H1 (cell line): ENCODE measurements around the gene MMP15. TPM values are rescaled to one million over a fixed set of nuclear protein-coding genes. Genes with fewer than 3 reads are reported as not detected.

Experiments
- CTCF ChIA-PET: fragments of 300-600 bp; sonication (Branson Sonifier 250); formaldehyde crosslinking; loops from one replicate; lab custom pipeline; 2021; ENCODE audit not compliant: partially characterized antibody; lab: Charles Lee
- POLR2A ChIA-PET: fragments of 300-600 bp; sonication (Branson Sonifier 250); formaldehyde crosslinking; loops from one replicate; lab custom pipeline; 2021; ENCODE audit warnings: inconsistent platforms; ENCODE audit not compliant: partially characterized antibody; lab: Charles Lee
- DNase-seq, 2 experiments: peaks; one replicate each; pipeline versions ENCODE4 v3.0.0 to v3.0.0-alpha.2; 2010 to 2022; ENCODE audit warnings: low spot score in 2 of 2, low read depth in 1 of 2, mixed read lengths in 1 of 2
- FAIRE-seq: peaks from 2 replicates; lab custom pipeline; 2011; peaks lifted over from hg19 to GRCh38; lab: Jason Lieb, UNC
- H2AFZ ChIP-seq: 2 replicates; pipeline ENCODE4 v1.8.1; 2012; ENCODE audit warnings: low read length, inconsistent platforms
- H2AK5ac ChIP-seq: 2 replicates; pipeline ENCODE4 v1.6.1; 2013; ENCODE audit warnings: low read depth, low read length
- H2BK120ac ChIP-seq: replicated peaks from 2 replicates; pipeline ENCODE3; 2013; ENCODE audit warnings: low read depth, low read length, inconsistent platforms
- H2BK12ac ChIP-seq: 2 replicates; pipeline ENCODE4 v1.6.1; 2013; ENCODE audit warnings: low read depth, low read length
- H2BK15ac ChIP-seq: 2 replicates; pipeline ENCODE4 v1.6.1; 2013; ENCODE audit warnings: low read length
- H2BK20ac ChIP-seq: 2 replicates; pipeline ENCODE4 v1.6.1; 2013; ENCODE audit warnings: low read length
- H2BK5ac ChIP-seq: 2 replicates; pipeline ENCODE4 v1.6.1; 2013; ENCODE audit warnings: low read depth, low read length
- H3K14ac ChIP-seq: 2 replicates; pipeline ENCODE4 v1.6.1; 2013; ENCODE audit warnings: inconsistent platforms; ENCODE audit not compliant: insufficient read length
- H3K18ac ChIP-seq: 2 replicates; pipeline ENCODE4 v1.6.1; 2013; ENCODE audit warnings: low read length; ENCODE audit errors: extremely low read depth
- H3K23ac ChIP-seq: 2 replicates; pipeline ENCODE4 v1.6.1; 2013; ENCODE audit warnings: inconsistent platforms; ENCODE audit not compliant: insufficient read length
- H3K23me2 ChIP-seq: 2 replicates; pipeline ENCODE4 v1.6.1; 2013; ENCODE audit warnings: low read depth, low read length
- H3K27ac ChIP-seq: 2 replicates; pipeline ENCODE4 v1.6.1; 2011; ENCODE audit warnings: low read depth, low read length, inconsistent platforms
- H3K27me3 ChIP-seq, 4 experiments: replicated peaks in 1 of 4; 1 replicate in 1 of 4; 2 replicates in 3 of 4; pipeline versions ENCODE4 v1.6.1 to v1.8.1; 2011 to 2013; ENCODE audit warnings: low read length in 3 of 4, mild to moderate bottlenecking in 3 of 4, inconsistent platforms in 2 of 4, mixed read lengths in 2 of 4, moderate library complexity in 1 of 4; ENCODE audit not compliant: control insufficient read depth in 3 of 4, insufficient read depth in 3 of 4; ENCODE audit errors: extremely low read depth in 1 of 4
- H3K36me3 ChIP-seq, 4 experiments: 2 replicates each; pipeline versions ENCODE4 v1.6.1 to v1.8.1; 2011 to 2013; ENCODE audit warnings: mild to moderate bottlenecking in 4 of 4, low read length in 3 of 4, moderate library complexity in 2 of 4, control low read depth in 1 of 4, inconsistent platforms in 1 of 4; ENCODE audit not compliant: insufficient read depth in 4 of 4, control insufficient read depth in 2 of 4
- H3K4ac ChIP-seq: replicated peaks from 2 replicates; pipeline ENCODE3; 2013; ENCODE audit warnings: low read length, low read depth, mixed read lengths, inconsistent platforms; ENCODE audit not compliant: insufficient read length
- H3K4me1 ChIP-seq, 4 experiments: replicated peaks in 1 of 4; 1 replicate in 1 of 4; 2 replicates in 3 of 4; pipeline versions ENCODE4 v1.6.1 to v1.8.1; 2011 to 2013; ENCODE audit warnings: low read length in 3 of 4, inconsistent platforms in 2 of 4, mixed read lengths in 1 of 4; ENCODE audit not compliant: insufficient read depth in 4 of 4, control insufficient read depth in 3 of 4
- H3K4me2 ChIP-seq, 2 experiments: 2 replicates each; pipeline versions ENCODE4 v1.6.1 to v1.8.1; 2011 to 2013; ENCODE audit warnings: low read depth in 2 of 2, low read length in 2 of 2, control low read depth in 1 of 2, inconsistent platforms in 1 of 2, mild to moderate bottlenecking in 1 of 2; ENCODE audit not compliant: insufficient read depth in 1 of 2
- H3K4me3 ChIP-seq, 4 experiments: fragments of 200-600, 300-600 bp in 1 of 4; sonication (generic), shearing (Covaris generic), sonication (Bioruptor Twin) in 1 of 4; 2 replicates each; pipeline versions ENCODE4 v1.5.1 to v1.8.1; 2011 to 2016; ENCODE audit warnings: low read length in 4 of 4, low read depth in 3 of 4, control low read depth in 2 of 4, inconsistent platforms in 2 of 4, mild to moderate bottlenecking in 2 of 4, mixed read lengths in 1 of 4, moderate library complexity in 1 of 4; ENCODE audit not compliant: insufficient read depth in 2 of 4; ENCODE audit errors: extremely low read depth in 1 of 4
- H3K56ac ChIP-seq: replicated peaks from 2 replicates; pipeline ENCODE3; 2013; ENCODE audit warnings: low read depth, mild to moderate bottlenecking, mixed read lengths, low read length, inconsistent platforms; ENCODE audit not compliant: insufficient read length
- H3K79me1 ChIP-seq: 2 replicates; pipeline ENCODE4 v1.6.1; 2013; ENCODE audit warnings: low read depth, low read length, control low read depth
- H3K79me2 ChIP-seq, 2 experiments: 2 replicates each; pipeline versions ENCODE4 v1.6.1 to v1.8.1; 2012 to 2013; ENCODE audit warnings: low read length in 2 of 2, mild to moderate bottlenecking in 2 of 2, inconsistent platforms in 1 of 2; ENCODE audit not compliant: insufficient read depth in 2 of 2, control insufficient read depth in 1 of 2
- H3K9ac ChIP-seq, 4 experiments: replicated peaks in 1 of 4; 1 replicate in 1 of 4; 2 replicates in 3 of 4; pipeline versions ENCODE4 v1.6.1 to v1.8.1; 2011 to 2013; ENCODE audit warnings: low read depth in 3 of 4, low read length in 3 of 4, control low read depth in 2 of 4, mild to moderate bottlenecking in 2 of 4, moderate library complexity in 2 of 4, inconsistent platforms in 1 of 4; ENCODE audit errors: extremely low read depth in 1 of 4
- H3K9me3 ChIP-seq, 2 experiments: 2 replicates each; pipeline versions ENCODE4 v1.6.1 to v1.8.1; 2012 to 2013; ENCODE audit warnings: mild to moderate bottlenecking in 2 of 2, moderate library complexity in 2 of 2, control low read depth in 1 of 2, inconsistent platforms in 1 of 2, low read depth in 1 of 2, low read length in 1 of 2, mixed read lengths in 1 of 2; ENCODE audit not compliant: insufficient read depth in 2 of 2
- H4K20me1 ChIP-seq, 2 experiments: replicated peaks in 1 of 2; 2 replicates each; pipeline versions ENCODE3 to v1.8.1; 2011 to 2013; ENCODE audit warnings: inconsistent platforms in 2 of 2, low read length in 2 of 2, mild to moderate bottlenecking in 1 of 2; ENCODE audit not compliant: insufficient read depth in 2 of 2, control insufficient read depth in 1 of 2
- H4K5ac ChIP-seq: 2 replicates; pipeline ENCODE4 v1.6.1; 2013; ENCODE audit warnings: low read length, low read depth, mixed read lengths, inconsistent platforms; ENCODE audit not compliant: insufficient read length
- H4K8ac ChIP-seq: 2 replicates; pipeline ENCODE4 v1.8.0; 2013; ENCODE audit warnings: mild to moderate bottlenecking, moderate library complexity, low read length, inconsistent platforms; ENCODE audit not compliant: insufficient read depth; ENCODE audit errors: extremely low read depth
- H4K91ac ChIP-seq: replicated peaks from 2 replicates; pipeline ENCODE3; 2013; ENCODE audit warnings: low read length, mixed read lengths, inconsistent platforms; ENCODE audit not compliant: insufficient read length
- WGBS, 2 experiments: shearing (Covaris generic) in 1 of 2; methylation state at CpG; one replicate each; pipeline versions ENCODE4 v1.1.6 to v1.1.7; 2013 to 2015; ENCODE audit warnings: low lambda C conversion rate in 2 of 2, mixed read lengths in 2 of 2, inconsistent platforms in 1 of 2, low coverage in 1 of 2, missing lambda C conversion rate in 1 of 2; ENCODE audit not compliant: insufficient replicate concordance in 2 of 2, insufficient coverage in 1 of 2, insufficient read length in 1 of 2; ENCODE audit errors: extremely low coverage in 1 of 2, missing lambda C conversion rate in 1 of 2; 5-methylcytosine and 5-hydroxymethylcytosine counted together
- polyA plus RNA-seq, 7 experiments: library from polyadenylated mRNA; depleted of rRNA in 3 of 7; stranded (reverse) in 5 of 7; unstranded in 2 of 7; fragments of >200 nt in 5 of 7; fragments of 200-250 nt in 2 of 7; gene quantifications; 1 replicate in 5 of 7; 2 replicates in 1 of 7; 4 replicates in 1 of 7; pipeline versions ENCODE4 v1.2.1 to v1.2.3, GENCODE V29; 2011 to 2013; ENCODE audit warnings: missing spikeins in 2 of 7, mixed read lengths in 2 of 7
- total RNA-seq: library from RNA; stranded (reverse); fragmentation: NEBNext Ultra II Directional; extraction: Animal tissue kit (Norgen Biotek cat#: 25700); gene quantifications from 2 replicates; pipeline ENCODE4 v1.2.1, GENCODE V29; 2021

MMP15 gene
- total and polyA plus RNA-seq, 2 of the 8 experiments (the other 6 are each of a cell fraction or from before 2014, with no cell fraction given): 38.5 to 42.2 TPM

DNA sequence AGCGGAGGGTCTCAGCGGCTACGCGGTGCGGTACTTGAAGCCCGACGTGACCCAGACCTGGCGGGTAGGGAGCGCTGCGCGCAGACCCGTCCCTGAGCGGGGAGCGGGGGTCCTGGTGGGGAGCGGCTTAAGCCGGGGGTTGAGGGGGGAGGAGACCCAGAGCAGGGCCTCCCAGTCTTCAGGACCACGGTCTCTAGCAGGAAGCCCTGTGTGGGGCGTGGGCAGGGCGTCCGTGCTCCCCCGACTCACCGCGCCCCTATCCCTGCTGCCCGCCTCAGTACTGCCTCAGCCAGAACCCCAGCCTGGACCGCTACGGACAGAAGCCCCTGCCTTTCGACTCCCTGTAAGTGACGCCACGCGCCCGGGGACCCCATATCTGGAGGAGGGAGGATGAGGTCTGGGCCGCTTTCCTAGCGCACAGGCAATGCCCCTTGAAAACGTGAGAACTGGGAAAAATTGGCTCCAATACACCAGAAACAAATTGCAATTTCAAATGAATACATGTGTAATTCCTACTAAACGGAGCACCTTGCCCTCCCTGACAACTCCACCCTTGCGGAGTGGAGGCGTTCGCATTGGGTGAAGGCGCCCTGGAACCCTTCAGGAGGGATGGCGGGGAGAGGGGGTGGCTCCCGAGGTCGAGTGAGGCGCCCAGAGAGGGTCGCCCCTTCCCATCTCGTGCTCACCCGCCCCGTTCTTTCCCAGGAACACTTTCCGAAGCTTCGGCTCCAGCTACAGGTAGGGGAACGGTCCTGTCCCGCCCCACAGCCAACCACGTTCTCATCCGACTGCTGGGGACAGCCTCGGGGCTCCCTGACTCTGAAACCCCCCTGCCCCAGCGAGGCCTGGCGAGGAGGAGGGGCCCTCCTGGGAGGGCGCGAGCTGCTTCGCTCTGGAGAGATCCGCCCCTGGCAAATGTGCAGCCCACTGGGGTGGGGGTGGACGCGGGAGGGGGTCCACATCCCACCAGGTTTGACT is 40.1 kb upstream of the MMP15 start:
- H4K8ac ChIP-seq: no peak overlapping the region; the same call in 1 of the 2 replicates
- peak overlapping the region in 2 of 4 experiments; percentile 20 to 35; a peak in 2 of 7 replicates for H3K9ac ChIP-seq
- no peak overlapping the region for H3K4ac ChIP-seq
- H2AFZ ChIP-seq: peak overlapping the region; percentile 61; the same call in 1 of the 2 replicates
- 0 out of 2 replicates have a peak overlapping the region, but pooled peaks have one; percentile 46 for H2BK15ac ChIP-seq
- peaks cover 2 to 33% (median 19%) of the 10 kb centered on the region in 4 experiments for H3K27me3 ChIP-seq
- no peak overlapping the region for H3K27ac ChIP-seq
- peak overlapping the region; percentile 60; the same call in 1 of the 2 replicates for H3K18ac ChIP-seq
- H3K23me2 ChIP-seq: peaks cover 12% of the 10 kb centered on the region; the same call in 1 of the 2 replicates
- H2BK12ac ChIP-seq: no peak overlapping the region
- H4K91ac ChIP-seq: no peak overlapping the region
- peaks cover 0 to 11% (median 3%) of the 10 kb centered on the region in 4 experiments; a peak in 3 of 7 replicates for H3K4me1 ChIP-seq
- no peaks in the 10 kb centered on the region for H4K20me1 ChIP-seq
- H3K14ac ChIP-seq: no peak overlapping the region
- no peak overlapping the region for H2BK120ac ChIP-seq
- no peak overlapping the region for H2AK5ac ChIP-seq
- no peak overlapping the region for H2BK5ac ChIP-seq
- WGBS, 2 experiments: 4% methylated on average over 59 of the region's 62 CpGs; no CpG with 5 or more reads in 1 of the 2 experiments
- ChIA-PET CTCF (interaction anchor here (0.7 to 26.3 kb wide), 6 partner anchors 12 to 228 kb away, joined by 3 to 305 read pairs (median 4); partner anchors contain the start of gene ZNF319), POLR2A (interaction anchor here (0.9 to 2.1 kb wide), 5 partner anchors 8 to 29 kb away, joined by 3 to 9 read pairs (median 5); partner anchors contain the start of gene USB1)
- H3K4me2 ChIP-seq: peak overlapping the region; percentile 84 to 93
- no peaks in the 10 kb centered on the region for H3K9me3 ChIP-seq
- FAIRE-seq: no peak
- H3K56ac ChIP-seq: no peak overlapping the region
- H4K5ac ChIP-seq: no peak overlapping the region
- H3K79me2 ChIP-seq: no peaks in the 10 kb centered on the region
- H3K36me3 ChIP-seq: no peaks in the 10 kb centered on the region
- H3K4me3 ChIP-seq: peak overlapping the region; percentile 60 to 80 (median 72)
- no peak overlapping the region for H2BK20ac ChIP-seq
- H3K79me1 ChIP-seq: no peaks in the 10 kb centered on the region
- DNase-seq: peak in 1 of 2 experiments; percentile 72
- no peak overlapping the region for H3K23ac ChIP-seq
